ENCODE results near the gene TMEM198.

TMEM198 gene

GRCh38 chr2:219562049-219563020 is 18.5 kb downstream of the TMEM198 start:
- no peak for DNase-seq (ENCODE audit: low read depth in 3 of 3)

- DNase-seq (ENCODE audit: low read depth in 3 of 3): no peak
These were observed 19.6 kb downstream of the TMEM198 start for GRCh38 chr2:219563271-219563928.

GRCh38 chr2:219565130-219566080 is 21.6 kb downstream of the TMEM198 start:
- DNase-seq (ENCODE audit: low read depth in 3 of 3): no peak

- no peak for DNase-seq (ENCODE audit: low read depth in 3 of 3)
These were observed 22.8 kb downstream of the TMEM198 start for GRCh38 chr2:219566640-219567039.

GRCh38 chr2:219567131-219567530 is 23.3 kb downstream of the TMEM198 start:
- DNase-seq (ENCODE audit: low read depth in 3 of 3): no peak

GRCh38 chr2:219567791-219568361 is 24.0 kb downstream of the TMEM198 start:
- no peak for DNase-seq (ENCODE audit: low read depth in 3 of 3)

- DNase-seq (ENCODE audit: low read depth in 3 of 3): no peak
These were observed 25.2 kb downstream of the TMEM198 start for GRCh38 chr2:219569041-219569440.

- no peak for DNase-seq (ENCODE audit: low read depth in 3 of 3)
These were observed 25.8 kb downstream of the TMEM198 start for GRCh38 chr2:219569635-219570034.

- no peak for DNase-seq (ENCODE audit: low read depth in 3 of 3)
These were observed 26.5 kb downstream of the TMEM198 start for GRCh38 chr2:219570194-219570923.

GRCh38 chr2:219570924-219571310 is 27.1 kb downstream of the TMEM198 start:
- no peak for DNase-seq (ENCODE audit: low read depth in 3 of 3)

- no peak for DNase-seq (ENCODE audit: low read depth in 3 of 3)
These were observed 27.7 kb downstream of the TMEM198 start, which contains the start of gene OBSL1 for GRCh38 chr2:219571311-219572236. OBSL1 (minus strand) TSS chr2:219571539; CDS start chr2:219571232, 307 bp downstream.

- no peak for DNase-seq (ENCODE audit: low read depth in 3 of 3)
These were observed 28.6 kb downstream of the TMEM198 start, which contains the start of gene INHA for GRCh38 chr2:219572237-219573001. INHA (plus strand) TSS chr2:219572310; CDS start chr2:219572375, 65 bp downstream.

- DNase-seq (ENCODE audit: low read depth in 3 of 3): no peak
These were observed 29.3 kb downstream of the TMEM198 start for GRCh38 chr2:219573166-219573565.

- DNase-seq (ENCODE audit: low read depth in 3 of 3): no peak
These were observed 30.9 kb downstream of the TMEM198 start for GRCh38 chr2:219574484-219575311.

- DNase-seq (ENCODE audit: low read depth in 3 of 3): no peak
These were observed 32.0 kb downstream of the TMEM198 start for GRCh38 chr2:219575566-219576504.

All from stimulated activated CD4-positive, alpha-beta T cell treated with anti-CD3 and anti-CD28 coated beads, TNF-alpha, amount 100 ng/mL, for 24 hours (primary cell).